Calu3 (cell line): ENCODE data around the gene CDH4. TPM values are rescaled to one million over a fixed set of nuclear protein-coding genes. Genes with fewer than 3 reads are reported as not detected.

Experiments
- BruUV-seq: library from RNA; stranded (reverse); fragments of 400-500 nt; replicated peaks from 2 replicates; lab custom pipeline; 2021; lab: Mats Ljungman, UMichigan
- CTCF ChIA-PET: fragments of 300-600 bp; sonication (Branson Sonifier 250); formaldehyde crosslinking; loops from one replicate; lab custom pipeline; 2022; ENCODE audit warnings: antibody characterized with exemption; lab: Charles Lee
- DNase-seq: peaks from one replicate; pipeline ENCODE4 v3.0.0; 2022
- H3K27ac Mint-ChIP-seq: one replicate; pipeline ENCODE4 v1.8.0; 2022; ENCODE audit warnings: mixed read lengths; ENCODE audit not compliant: unreplicated experiment
- H3K27me3 Mint-ChIP-seq: one replicate; pipeline ENCODE4 v1.8.0; 2022; ENCODE audit warnings: mixed read lengths; ENCODE audit not compliant: unreplicated experiment
- H3K36me3 Mint-ChIP-seq: one replicate; pipeline ENCODE4 v1.8.0; 2022; ENCODE audit warnings: mild to moderate bottlenecking, moderate library complexity, mixed read lengths; ENCODE audit not compliant: insufficient read depth, unreplicated experiment
- H3K4me1 Mint-ChIP-seq: one replicate; pipeline ENCODE4 v1.8.0; 2022; ENCODE audit warnings: mild to moderate bottlenecking, low read depth, mixed read lengths; ENCODE audit not compliant: unreplicated experiment
- H3K4me3 Mint-ChIP-seq: one replicate; pipeline ENCODE4 v1.8.0; 2022; ENCODE audit warnings: mild to moderate bottlenecking, low read depth, moderate library complexity, mixed read lengths; ENCODE audit not compliant: unreplicated experiment
- H3K9me3 Mint-ChIP-seq: one replicate; pipeline ENCODE4 v1.8.0; 2022; ENCODE audit warnings: low read depth, mixed read lengths; ENCODE audit not compliant: unreplicated experiment
- CTCF ChIP-seq: fragments of 200-600 bp; IDR thresholded peaks from one replicate; pipeline ENCODE4 v1.8.0; 2022; ENCODE audit warnings: antibody characterized with exemption; ENCODE audit not compliant: unreplicated experiment
- intact Hi-C: fragments of 100-400 bp; cut with micrococcal nuclease; formaldehyde crosslinking; loops from one replicate; pipeline ENCODE4 v1.10.0; 2022; ENCODE audit not compliant: unreplicated experiment
- total RNA-seq: library from RNA; stranded (reverse); gene quantifications from 2 replicates; pipeline ENCODE4 v1.2.3, GENCODE V29; 2022

CDH4 gene
- total RNA-seq, 1 experiment from 2014 or later: not detected

- CTCF ChIA-PET: no interaction called here
- no peak for TF ChIP-seq CTCF
- BruUV-seq: no TSS peak
- intact Hi-C loops: no loop called here
- DNase-seq: no peak
- no peak overlapping the region for H3K4me3 Mint-ChIP-seq
- H3K9me3 Mint-ChIP-seq: no peaks in the 10 kb centered on the region
- no peaks in the 10 kb centered on the region for H3K4me1 Mint-ChIP-seq
- peaks cover 45% of the 10 kb centered on the region for H3K27me3 Mint-ChIP-seq
- no peak overlapping the region for H3K27ac Mint-ChIP-seq
- no peaks in the 10 kb centered on the region for H3K36me3 Mint-ChIP-seq
Observed at GRCh38 chr20:61835301-61835700, 583.2 kb downstream of the CDH4 start.

GRCh38 chr20:61835791-61836350 lies 583.8 kb downstream of the CDH4 start:
- Mint-ChIP-seq H3K4me3 (no peak overlapping the region), H3K4me1 (no peaks in the 10 kb centered on the region), H3K9me3 (no peaks in the 10 kb centered on the region), H3K36me3 (no peaks in the 10 kb centered on the region), H3K27ac (no peak overlapping the region), H3K27me3 (peaks cover 40% of the 10 kb centered on the region)
- intact Hi-C loops: no loop called here
- no TSS peak for BruUV-seq
- no peak for DNase-seq
- CTCF ChIA-PET: interaction anchor here (0.5 kb wide), 1 partner anchor 18 kb away, joined by 3 read pairs; no protein-coding TSS in a partner anchor
- no peak for TF ChIP-seq CTCF

- Mint-ChIP-seq H3K9me3 (no peaks in the 10 kb centered on the region), H3K36me3 (no peaks in the 10 kb centered on the region), H3K4me3 (no peak overlapping the region), H3K4me1 (no peaks in the 10 kb centered on the region), H3K27ac (no peak overlapping the region), H3K27me3 (peaks cover 26% of the 10 kb centered on the region)
- CTCF ChIA-PET: no interaction called here
- intact Hi-C loops: no loop called here
- no TSS peak for BruUV-seq
- no peak for DNase-seq
- no peak for TF ChIP-seq CTCF
Observed at GRCh38 chr20:61837200-61837599, 585.1 kb downstream of the CDH4 start.

GRCh38 chr20:61839223-61839911 lies 587.3 kb downstream of the CDH4 start:
- no peak for TF ChIP-seq CTCF
- H3K4me1 Mint-ChIP-seq: no peaks in the 10 kb centered on the region
- intact Hi-C loops: no loop called here
- CTCF ChIA-PET: no interaction called here
- H3K4me3 Mint-ChIP-seq: no peak overlapping the region
- no peaks in the 10 kb centered on the region for H3K9me3 Mint-ChIP-seq
- no peak overlapping the region for H3K27ac Mint-ChIP-seq
- peaks cover 12% of the 10 kb centered on the region for H3K27me3 Mint-ChIP-seq
- no peaks in the 10 kb centered on the region for H3K36me3 Mint-ChIP-seq
- no TSS peak for BruUV-seq
- DNase-seq: no peak
